ENCODE data around the gene CNTLN. TPM values are rescaled to one million over a fixed set of nuclear protein-coding genes. Genes with fewer than 3 reads are reported as not detected.

CNTLN gene
- total RNA-seq, 1 donor from 2014 or later = 13.6 TPM

DNA sequence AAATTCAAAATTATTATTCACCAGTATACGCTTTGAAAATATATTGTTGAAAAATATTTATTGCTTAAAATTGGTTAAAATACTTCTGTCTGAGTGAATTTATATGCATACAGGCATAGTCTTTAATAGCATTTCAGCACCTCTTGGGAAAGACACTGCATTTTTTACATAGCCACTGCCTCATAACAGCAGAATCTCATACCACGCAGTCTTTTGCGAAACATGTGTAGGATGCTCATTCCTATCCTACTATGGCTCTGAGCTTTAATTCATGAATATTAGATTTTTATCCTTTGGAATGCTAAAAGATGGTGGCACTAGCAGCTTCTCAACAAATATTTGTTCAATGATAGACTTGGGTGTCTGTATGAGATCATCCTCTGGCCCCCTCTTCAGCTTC lies 350.1 kb downstream of the CNTLN start:
- TF ChIP-seq, protein P1, sequence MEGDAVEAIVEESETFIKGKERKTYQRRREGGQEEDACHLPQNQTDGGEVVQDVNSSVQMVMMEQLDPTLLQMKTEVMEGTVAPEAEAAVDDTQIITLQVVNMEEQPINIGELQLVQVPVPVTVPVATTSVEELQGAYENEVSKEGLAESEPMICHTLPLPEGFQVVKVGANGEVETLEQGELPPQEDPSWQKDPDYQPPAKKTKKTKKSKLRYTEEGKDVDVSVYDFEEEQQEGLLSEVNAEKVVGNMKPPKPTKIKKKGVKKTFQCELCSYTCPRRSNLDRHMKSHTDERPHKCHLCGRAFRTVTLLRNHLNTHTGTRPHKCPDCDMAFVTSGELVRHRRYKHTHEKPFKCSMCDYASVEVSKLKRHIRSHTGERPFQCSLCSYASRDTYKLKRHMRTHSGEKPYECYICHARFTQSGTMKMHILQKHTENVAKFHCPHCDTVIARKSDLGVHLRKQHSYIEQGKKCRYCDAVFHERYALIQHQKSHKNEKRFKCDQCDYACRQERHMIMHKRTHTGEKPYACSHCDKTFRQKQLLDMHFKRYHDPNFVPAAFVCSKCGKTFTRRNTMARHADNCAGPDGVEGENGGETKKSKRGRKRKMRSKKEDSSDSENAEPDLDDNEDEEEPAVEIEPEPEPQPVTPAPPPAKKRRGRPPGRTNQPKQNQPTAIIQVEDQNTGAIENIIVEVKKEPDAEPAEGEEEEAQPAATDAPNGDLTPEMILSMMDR (IDR thresholded peaks at IDR 0.05) = no peak
- DNase-seq (ENCODE audit: extremely low spot score, unreplicated experiment) = no peak
- Mint-ChIP-seq H3K36me3 (ENCODE audit: unreplicated experiment) (peaks cover 2% of the 10 kb centered on the region), H3K4me1 (ENCODE audit: unreplicated experiment) (no peaks in the 10 kb centered on the region), H3K27me3 (ENCODE audit: unreplicated experiment) (no peaks in the 10 kb centered on the region), H3K27ac (ENCODE audit: unreplicated experiment) (no peak overlapping the region), H3K9me3 (ENCODE audit: unreplicated experiment) (no peaks in the 10 kb centered on the region), H3K4me3 (ENCODE audit: unreplicated experiment) (no peak overlapping the region)

DNA sequence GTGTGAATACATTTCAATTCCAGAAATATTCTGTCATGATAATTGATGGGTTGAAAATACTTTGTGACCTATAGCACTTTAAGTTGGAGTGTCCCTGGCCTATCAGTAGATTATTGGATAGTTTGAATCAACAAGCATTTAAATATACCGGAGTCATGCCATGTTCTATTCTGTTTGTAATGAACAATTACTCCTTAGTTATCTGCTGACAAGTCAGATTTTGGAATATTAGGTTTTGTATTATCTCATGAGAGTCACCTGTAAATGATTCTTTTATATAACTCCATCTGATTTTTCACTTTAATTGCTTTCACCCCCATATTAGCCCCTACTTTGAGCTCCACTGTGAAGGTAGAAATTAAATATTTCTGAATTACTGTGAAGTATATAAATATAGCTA lies 351.6 kb downstream of the CNTLN start:
- DNase-seq (ENCODE audit: extremely low spot score, unreplicated experiment) = no peak
- Mint-ChIP-seq H3K36me3 (ENCODE audit: unreplicated experiment) (peaks cover 2% of the 10 kb centered on the region), H3K4me1 (ENCODE audit: unreplicated experiment) (no peaks in the 10 kb centered on the region), H3K4me3 (ENCODE audit: unreplicated experiment) (no peak overlapping the region), H3K9me3 (ENCODE audit: unreplicated experiment) (no peaks in the 10 kb centered on the region), H3K27ac (ENCODE audit: unreplicated experiment) (no peak overlapping the region), H3K27me3 (ENCODE audit: unreplicated experiment) (no peaks in the 10 kb centered on the region)
- TF ChIP-seq, protein P1 (IDR thresholded peaks at IDR 0.05) = no peak

DNA sequence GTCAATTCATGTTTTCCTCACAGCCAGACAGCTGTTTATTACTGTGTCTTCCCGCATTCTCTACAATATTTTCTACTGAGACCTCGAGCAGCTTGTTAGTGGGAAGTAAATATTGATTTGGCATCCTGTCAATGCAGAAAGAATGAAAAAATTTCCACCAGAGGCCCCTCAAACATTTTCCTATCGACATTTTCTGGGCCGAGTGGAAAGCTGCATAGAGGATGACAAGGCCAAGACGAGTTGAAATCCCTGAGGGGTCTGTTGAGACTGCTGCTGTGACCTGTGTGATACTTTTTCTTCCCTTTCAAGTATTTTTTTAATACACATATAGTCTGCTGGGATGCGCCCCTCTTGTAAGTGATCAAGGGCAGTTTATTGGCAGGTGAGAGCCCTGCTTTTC lies 352.6 kb downstream of the CNTLN start:
- H3K4me3 Mint-ChIP-seq (ENCODE audit: unreplicated experiment) = no peak overlapping the region

DNA sequence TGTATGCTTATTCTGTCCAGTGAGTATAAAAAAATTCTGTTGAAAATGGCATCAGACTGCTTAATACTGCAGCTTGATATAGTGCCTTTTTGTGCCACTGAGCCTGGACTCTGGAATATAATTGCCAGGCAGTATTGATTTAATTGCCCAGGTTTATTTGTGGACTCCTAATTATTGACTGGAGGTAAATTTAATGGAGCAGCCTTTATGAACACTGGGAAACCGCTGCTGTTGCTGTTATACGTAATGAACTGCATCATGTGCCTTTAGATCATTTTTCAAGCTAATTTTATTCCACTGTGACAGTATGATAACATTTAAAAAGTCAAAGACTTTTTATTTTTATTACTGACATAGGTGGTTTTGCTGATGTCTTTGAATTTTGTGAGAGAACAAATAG lies 353.8 kb downstream of the CNTLN start:
- TF ChIP-seq, protein P1 (IDR thresholded peaks at IDR 0.05) = no peak

More for the DNA sequence above, 352.6 kb downstream of the CNTLN start:
- Mint-ChIP-seq H3K4me1 (ENCODE audit: unreplicated experiment) (no peaks in the 10 kb centered on the region), H3K27ac (ENCODE audit: unreplicated experiment) (no peak overlapping the region), H3K9me3 (ENCODE audit: unreplicated experiment) (no peaks in the 10 kb centered on the region), H3K36me3 (ENCODE audit: unreplicated experiment) (peaks cover 2% of the 10 kb centered on the region), H3K27me3 (ENCODE audit: unreplicated experiment) (no peaks in the 10 kb centered on the region)
- TF ChIP-seq, protein P1 (IDR thresholded peaks at IDR 0.05) = no peak
- DNase-seq (ENCODE audit: extremely low spot score, unreplicated experiment) = no peak

DNA sequence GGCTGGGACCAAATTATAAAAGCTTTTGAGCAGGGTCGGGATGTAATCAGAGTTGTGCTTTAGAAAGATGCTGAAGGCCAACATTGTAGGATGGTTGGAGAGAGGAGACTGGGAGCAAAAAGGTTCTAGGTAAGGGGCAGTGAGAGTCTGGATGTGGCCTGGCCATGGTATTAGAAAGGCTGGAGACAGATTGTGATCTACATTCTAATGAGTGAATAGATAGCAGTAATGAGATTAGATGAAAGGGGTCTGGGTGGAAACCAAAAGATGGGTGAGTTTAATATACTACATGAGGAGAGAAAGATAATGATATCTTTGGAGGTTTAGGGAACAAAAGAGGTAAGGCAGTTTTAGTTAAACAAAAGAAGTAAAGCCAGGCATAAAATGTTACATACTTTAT lies 355.3 kb downstream of the CNTLN start:
- Mint-ChIP-seq H3K4me3 (ENCODE audit: unreplicated experiment) (no peak overlapping the region), H3K36me3 (ENCODE audit: unreplicated experiment) (peaks cover 2% of the 10 kb centered on the region), H3K27ac (ENCODE audit: unreplicated experiment) (no peak overlapping the region), H3K4me1 (ENCODE audit: unreplicated experiment) (no peaks in the 10 kb centered on the region), H3K9me3 (ENCODE audit: unreplicated experiment) (no peaks in the 10 kb centered on the region), H3K27me3 (ENCODE audit: unreplicated experiment) (no peaks in the 10 kb centered on the region)
- no peak for DNase-seq (ENCODE audit: extremely low spot score, unreplicated experiment)
- TF ChIP-seq, protein P1 (IDR thresholded peaks at IDR 0.05) = no peak

More for the DNA sequence above, 353.8 kb downstream of the CNTLN start:
- no peak overlapping the region for H3K27ac Mint-ChIP-seq (ENCODE audit: unreplicated experiment)
- no peaks in the 10 kb centered on the region for H3K4me1 Mint-ChIP-seq (ENCODE audit: unreplicated experiment)
- H3K27me3 Mint-ChIP-seq (ENCODE audit: unreplicated experiment) = no peaks in the 10 kb centered on the region
- H3K4me3 Mint-ChIP-seq (ENCODE audit: unreplicated experiment) = no peak overlapping the region
- no peaks in the 10 kb centered on the region for H3K9me3 Mint-ChIP-seq (ENCODE audit: unreplicated experiment)
- H3K36me3 Mint-ChIP-seq (ENCODE audit: unreplicated experiment) = peaks cover 2% of the 10 kb centered on the region
- no peak for DNase-seq (ENCODE audit: extremely low spot score, unreplicated experiment)

Measured in osteocyte (in vitro differentiated cells).